Mesendoderm (in vitro differentiated cells): ENCODE measurements around the gene LPGAT1.

Experiments used
- DNase-seq: peaks from one replicate; pipeline ENCODE4 v3.0.0; 2013
- H2AK5ac ChIP-seq: 2 replicates; pipeline ENCODE4 v1.6.1; 2013; ENCODE audit warnings: low read length, inconsistent platforms
- H2BK120ac ChIP-seq: 2 replicates; pipeline ENCODE4 v1.6.1; 2013; ENCODE audit warnings: low read depth, mild to moderate bottlenecking, low read length, moderate library complexity, mixed read lengths
- H2BK15ac ChIP-seq: replicated peaks from 2 replicates; pipeline ENCODE4 v1.6.1; 2013; ENCODE audit warnings: low read depth, mild to moderate bottlenecking, moderate library complexity
- H2BK5ac ChIP-seq: 2 replicates; pipeline ENCODE4 v1.6.1; 2013; ENCODE audit warnings: low read length, inconsistent platforms
- H3K18ac ChIP-seq: 2 replicates; pipeline ENCODE4 v1.6.1; 2013; ENCODE audit warnings: mild to moderate bottlenecking, low read length, mixed read lengths
- H3K23ac ChIP-seq: one replicate; pipeline ENCODE4 v1.6.1; 2013; ENCODE audit warnings: low read length
- H3K27ac ChIP-seq: 2 replicates; pipeline ENCODE4 v1.5.1; 2013; ENCODE audit warnings: low read depth, mild to moderate bottlenecking, inconsistent platforms, low read length, moderate library complexity
- H3K27me3 ChIP-seq: 2 replicates; pipeline ENCODE4 v1.6.1; 2013; ENCODE audit warnings: low read length, control low read depth, mild to moderate bottlenecking, inconsistent platforms; ENCODE audit not compliant: insufficient read depth, poor library complexity
- H3K36me3 ChIP-seq: 2 replicates; pipeline ENCODE4 v1.6.1; 2013; ENCODE audit warnings: low read length, inconsistent platforms; ENCODE audit not compliant: control insufficient read depth, insufficient read depth
- H3K4ac ChIP-seq: one replicate; pipeline ENCODE4 v1.6.1; 2013; ENCODE audit warnings: low read depth, mild to moderate bottlenecking, low read length, moderate library complexity
- H3K4me1 ChIP-seq: 2 replicates; pipeline ENCODE4 v1.6.1; 2013; ENCODE audit warnings: low read depth, low read length, inconsistent platforms; ENCODE audit not compliant: control insufficient read depth
- H3K4me2 ChIP-seq: 2 replicates; pipeline ENCODE4 v1.6.1; 2013; ENCODE audit warnings: low read length
- H3K4me3 ChIP-seq: 2 replicates; pipeline ENCODE4 v1.5.1; 2013; ENCODE audit warnings: mild to moderate bottlenecking, low read length
- H3K56ac ChIP-seq: one replicate; pipeline ENCODE4 v1.6.1; 2013; ENCODE audit warnings: low read length
- H3K79me1 ChIP-seq: 2 replicates; pipeline ENCODE4 v1.6.1; 2013; ENCODE audit warnings: low read length, inconsistent platforms
- H3K79me2 ChIP-seq: 2 replicates; pipeline ENCODE4 v1.6.1; 2013; ENCODE audit warnings: mild to moderate bottlenecking, low read length; ENCODE audit not compliant: control insufficient read depth, insufficient read depth
- H3K9ac ChIP-seq: 2 replicates; pipeline ENCODE4 v1.6.1; 2013; ENCODE audit warnings: low read length, inconsistent platforms
- H4K5ac ChIP-seq: one replicate; pipeline ENCODE4 v1.6.1; 2013; ENCODE audit warnings: low read length
- H4K8ac ChIP-seq: one replicate; pipeline ENCODE4 v1.6.1; 2013; ENCODE audit warnings: low read depth, mild to moderate bottlenecking, control low read depth, low read length, moderate library complexity
- WGBS: extraction: QIAGEN DNeasy Blood & Tissue Kit; methylation state at CpG from one replicate; pipeline ENCODE4 v1.1.7; 2013; ENCODE audit warnings: low lambda C conversion rate, missing lambda C conversion rate; ENCODE audit not compliant: insufficient coverage; ENCODE audit errors: extremely low coverage; 5-methylcytosine and 5-hydroxymethylcytosine counted together

Gene LPGAT1

DNA sequence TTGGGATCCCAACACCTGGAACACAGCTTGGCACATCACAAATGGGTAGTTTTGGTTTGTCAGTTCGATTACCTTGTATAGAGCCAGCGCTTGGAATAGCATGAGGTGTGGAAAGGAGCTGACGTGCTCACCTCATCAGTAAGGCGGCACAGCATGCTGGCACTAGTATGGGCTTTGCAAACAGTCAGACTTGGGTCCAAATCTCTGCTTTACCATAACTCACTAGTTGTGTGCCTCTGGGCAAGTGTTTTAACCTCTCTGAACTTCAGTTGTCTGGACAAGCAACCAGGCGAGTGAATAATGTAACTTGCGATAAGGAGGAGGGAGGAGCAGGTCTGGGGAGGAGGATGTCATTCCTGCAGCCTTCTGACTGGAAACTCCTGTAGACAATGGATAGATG, 128.8 kb downstream of the LPGAT1 start:
- no peaks in the 10 kb centered on the region for H3K27me3 ChIP-seq
- no peak overlapping the region for H3K4me2 ChIP-seq
- no CpG with 5 or more reads among the region's 6 CpGs for WGBS

DNA sequence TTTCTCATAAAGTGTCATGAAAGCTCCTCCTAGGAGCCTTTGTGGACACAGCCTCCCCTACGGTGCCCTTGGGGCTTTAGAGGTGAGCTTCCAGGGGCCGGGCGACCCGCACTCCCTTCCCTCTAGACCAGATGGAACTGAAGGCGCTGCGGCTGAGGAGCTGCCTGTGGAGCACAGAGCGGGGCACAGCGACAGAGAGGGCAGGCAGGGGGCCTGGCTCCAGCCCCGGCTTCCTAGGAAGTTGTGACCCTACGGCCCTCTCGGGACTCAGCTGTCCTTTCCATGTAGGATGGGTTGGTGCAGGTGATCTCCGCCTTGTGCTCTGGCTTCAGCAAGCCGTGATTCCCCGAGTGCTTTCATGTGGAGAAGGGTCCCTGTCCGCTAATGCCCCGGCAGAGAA, 131.5 kb downstream of the LPGAT1 start:
- Histone ChIP-seq H3K23ac (peak overlapping the region; percentile 55), H3K4ac (no peak overlapping the region), H4K8ac (no peak overlapping the region), H3K79me2 (no peaks in the 10 kb centered on the region), H4K5ac (no peak overlapping the region), H3K4me3 (no peak overlapping the region), H2BK5ac (no peak overlapping the region), H3K27ac (no peak overlapping the region), H2AK5ac (no peak overlapping the region), H3K4me1 (peaks cover 4% of the 10 kb centered on the region), H3K56ac (peak overlapping the region; percentile 49), H3K36me3 (no peaks in the 10 kb centered on the region), H2BK120ac (no peak overlapping the region), H3K18ac (peak overlapping the region; percentile 16), H3K27me3 (no peaks in the 10 kb centered on the region), H2BK15ac (no peak overlapping the region), H3K4me2 (peak overlapping the region; percentile 44), H3K9ac (peak overlapping the region; percentile 21), H3K79me1 (no peaks in the 10 kb centered on the region)
- WGBS: no CpG with 5 or more reads among the region's 16 CpGs
- no peak for DNase-seq

More for the DNA sequence above, 128.8 kb downstream of the LPGAT1 start:
- H3K79me2 ChIP-seq: no peaks in the 10 kb centered on the region
- H3K56ac ChIP-seq: no peak overlapping the region
- H3K36me3 ChIP-seq: no peaks in the 10 kb centered on the region
- H3K4ac ChIP-seq: no peak overlapping the region
- H4K8ac ChIP-seq: no peak overlapping the region
- no peak overlapping the region for H4K5ac ChIP-seq
- no peaks in the 10 kb centered on the region for H3K4me1 ChIP-seq
- no peak overlapping the region for H2BK15ac ChIP-seq
- H2BK5ac ChIP-seq: no peak overlapping the region
- H2BK120ac ChIP-seq: no peak overlapping the region
- H3K4me3 ChIP-seq: no peak overlapping the region
- H3K27ac ChIP-seq: no peak overlapping the region
- H3K79me1 ChIP-seq: no peaks in the 10 kb centered on the region
- no peak for DNase-seq
- no peak overlapping the region for H3K9ac ChIP-seq
- H2AK5ac ChIP-seq: no peak overlapping the region
- H3K18ac ChIP-seq: no peak overlapping the region
- no peak overlapping the region for H3K23ac ChIP-seq

DNA sequence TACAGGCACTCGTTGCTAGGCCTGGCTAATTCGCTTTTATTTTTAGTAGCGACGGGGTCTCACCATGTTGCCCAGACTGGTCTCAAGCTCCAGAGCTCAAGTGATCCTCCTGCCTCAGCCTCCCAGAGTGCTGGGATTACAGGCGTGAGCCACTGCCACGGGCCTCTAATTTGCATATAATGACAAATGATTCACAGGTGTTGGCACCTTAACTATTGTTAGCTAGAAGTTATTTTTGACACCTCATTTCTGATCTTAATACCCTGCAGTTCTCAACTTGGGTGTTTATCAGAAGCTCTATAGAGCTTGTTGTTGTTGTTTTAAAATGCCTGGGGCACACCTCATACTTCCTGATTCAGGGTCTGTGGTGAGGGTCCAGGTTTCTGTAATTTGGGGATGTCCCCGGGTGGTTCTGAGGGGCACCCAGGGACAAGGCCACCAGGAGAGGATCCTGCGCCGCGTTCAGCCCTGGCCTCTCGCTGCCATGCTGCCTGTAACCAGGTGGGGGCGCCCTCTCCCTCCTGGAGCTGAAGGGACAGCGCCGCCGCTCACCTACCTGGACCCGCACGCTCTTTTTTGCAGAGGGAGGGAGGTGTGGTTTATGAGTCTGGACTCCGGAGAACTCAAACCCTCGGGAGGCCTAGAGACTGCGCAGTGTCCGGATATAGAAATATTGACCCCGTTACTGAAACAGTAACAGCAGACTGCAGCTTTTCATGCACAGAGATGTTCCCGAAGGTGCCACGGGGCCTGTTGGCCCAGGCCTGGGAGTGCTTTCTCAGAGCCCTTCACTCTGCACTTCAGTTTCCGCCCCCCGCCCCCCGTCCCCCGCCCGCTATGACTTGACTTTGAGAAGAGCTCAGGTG, 132.2 kb downstream of the LPGAT1 start:
- no CpG with 5 or more reads among the region's 29 CpGs for WGBS
- H3K4ac ChIP-seq: no peak overlapping the region
- H2AK5ac ChIP-seq: no peak overlapping the region
- H4K5ac ChIP-seq: no peak overlapping the region
- peak; percentile 82 for DNase-seq
- H3K27me3 ChIP-seq: no peaks in the 10 kb centered on the region
- no peaks in the 10 kb centered on the region for H3K79me2 ChIP-seq
- peak overlapping the region; percentile 44 for H3K56ac ChIP-seq
- H2BK5ac ChIP-seq: no peak overlapping the region
- no peak overlapping the region for H4K8ac ChIP-seq
- H3K27ac ChIP-seq: no peak overlapping the region
- H3K36me3 ChIP-seq: no peaks in the 10 kb centered on the region
- no peaks in the 10 kb centered on the region for H3K79me1 ChIP-seq
- no peak overlapping the region for H3K23ac ChIP-seq
- H2BK120ac ChIP-seq: no peak overlapping the region
- peaks cover 4% of the 10 kb centered on the region for H3K4me1 ChIP-seq
- peak overlapping the region; percentile 45 for H3K4me3 ChIP-seq
- peak overlapping the region; percentile 86 for H3K4me2 ChIP-seq
- peak overlapping the region; percentile 51 for H3K9ac ChIP-seq
- H2BK15ac ChIP-seq: no peak overlapping the region
- peak overlapping the region; percentile 16 for H3K18ac ChIP-seq

DNA sequence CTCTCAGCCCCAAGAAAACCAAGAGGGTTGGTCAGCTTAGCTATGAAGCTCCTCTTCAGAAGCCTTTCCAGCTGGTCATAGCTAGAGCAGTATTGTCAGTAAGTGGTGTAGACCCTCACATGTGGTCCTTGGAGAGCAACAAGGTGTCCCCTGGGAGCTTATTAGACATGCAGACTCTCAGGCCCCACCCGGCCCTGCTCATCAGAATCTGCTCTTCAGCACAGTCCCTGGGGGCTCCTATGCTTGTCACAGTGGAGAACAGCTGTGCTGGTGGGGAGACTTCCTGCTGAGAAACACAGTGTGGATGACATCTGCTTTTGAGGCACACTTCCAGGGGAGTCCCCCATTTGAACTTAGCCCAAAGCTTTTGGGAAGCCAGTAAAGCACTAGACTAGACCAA, 133.2 kb downstream of the LPGAT1 start:
- no peak for DNase-seq
- no peak overlapping the region for H3K56ac ChIP-seq
- H4K8ac ChIP-seq: no peak overlapping the region
- no peaks in the 10 kb centered on the region for H3K27me3 ChIP-seq
- no peaks in the 10 kb centered on the region for H3K79me2 ChIP-seq
- no peak overlapping the region for H4K5ac ChIP-seq
- no peaks in the 10 kb centered on the region for H3K79me1 ChIP-seq
- no peak overlapping the region for H2BK120ac ChIP-seq
- no peak overlapping the region for H2BK15ac ChIP-seq
- H2AK5ac ChIP-seq: no peak overlapping the region
- H3K4me3 ChIP-seq: no peak overlapping the region
- no peak overlapping the region for H3K4me2 ChIP-seq
- H3K4ac ChIP-seq: no peak overlapping the region
- H2BK5ac ChIP-seq: no peak overlapping the region
- H3K9ac ChIP-seq: no peak overlapping the region
- no peak overlapping the region for H3K27ac ChIP-seq
- peaks cover 4% of the 10 kb centered on the region for H3K4me1 ChIP-seq
- WGBS: no CpG with 5 or more reads among the region's 1 CpG
- peak overlapping the region; percentile 25 for H3K18ac ChIP-seq
- H3K23ac ChIP-seq: no peak overlapping the region
- H3K36me3 ChIP-seq: no peaks in the 10 kb centered on the region

DNA sequence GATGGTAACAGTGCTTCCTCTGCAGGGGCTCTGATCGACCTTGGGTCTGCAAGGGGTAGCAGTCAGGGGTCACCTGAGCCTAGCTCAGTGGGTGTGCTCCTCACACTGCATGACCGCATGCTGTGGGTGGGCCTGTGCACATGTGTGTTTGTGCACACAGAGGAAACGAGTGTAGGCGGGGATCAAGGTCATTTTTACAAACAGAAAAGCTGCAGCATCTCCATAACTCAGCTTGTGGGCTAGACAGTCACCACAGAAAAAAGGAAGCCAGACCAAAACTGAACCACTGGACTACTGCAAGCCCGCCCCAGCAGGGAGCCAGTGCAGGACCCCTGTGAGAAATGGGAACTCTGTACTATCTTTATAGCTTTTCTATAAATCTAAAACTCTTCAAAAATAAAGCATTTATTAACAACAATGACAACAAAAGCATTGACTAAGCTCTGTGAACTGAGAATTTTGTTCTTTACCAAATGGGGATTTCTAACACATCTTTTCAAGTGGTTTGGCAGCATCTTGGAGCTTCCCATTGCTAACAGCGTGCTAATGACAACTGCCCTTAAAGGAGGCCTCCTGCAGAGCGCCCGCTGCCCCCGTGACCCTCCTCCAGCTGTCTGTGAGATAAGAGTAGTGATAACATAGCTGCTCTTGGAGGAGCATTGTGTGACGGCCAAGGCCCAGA, 135.3 kb downstream of the LPGAT1 start:
- H3K4me3 ChIP-seq: no peak overlapping the region

More for the DNA sequence above, 135.3 kb downstream of the LPGAT1 start:
- H2AK5ac ChIP-seq: no peak overlapping the region
- peak overlapping the region; percentile 43 for H3K27ac ChIP-seq
- peaks cover 4% of the 10 kb centered on the region for H3K4me1 ChIP-seq
- no CpG with 5 or more reads among the region's 10 CpGs for WGBS
- peak overlapping the region; percentile 53 for H3K56ac ChIP-seq
- no peak overlapping the region for H2BK15ac ChIP-seq
- no peak overlapping the region for H4K8ac ChIP-seq
- no peak overlapping the region for H3K23ac ChIP-seq
- no peaks in the 10 kb centered on the region for H3K36me3 ChIP-seq
- no peaks in the 10 kb centered on the region for H3K79me1 ChIP-seq
- peak overlapping the region; percentile 69 for H2BK5ac ChIP-seq
- no peak overlapping the region for H3K4ac ChIP-seq
- H3K79me2 ChIP-seq: no peaks in the 10 kb centered on the region
- no peak overlapping the region for H4K5ac ChIP-seq
- no peak overlapping the region for H3K18ac ChIP-seq
- no peaks in the 10 kb centered on the region for H3K27me3 ChIP-seq
- DNase-seq: peak; percentile 93
- H3K4me2 ChIP-seq: peak overlapping the region; percentile 14
- H2BK120ac ChIP-seq: no peak overlapping the region
- H3K9ac ChIP-seq: no peak overlapping the region
